ENCODE data around the gene ELL.

DNA sequence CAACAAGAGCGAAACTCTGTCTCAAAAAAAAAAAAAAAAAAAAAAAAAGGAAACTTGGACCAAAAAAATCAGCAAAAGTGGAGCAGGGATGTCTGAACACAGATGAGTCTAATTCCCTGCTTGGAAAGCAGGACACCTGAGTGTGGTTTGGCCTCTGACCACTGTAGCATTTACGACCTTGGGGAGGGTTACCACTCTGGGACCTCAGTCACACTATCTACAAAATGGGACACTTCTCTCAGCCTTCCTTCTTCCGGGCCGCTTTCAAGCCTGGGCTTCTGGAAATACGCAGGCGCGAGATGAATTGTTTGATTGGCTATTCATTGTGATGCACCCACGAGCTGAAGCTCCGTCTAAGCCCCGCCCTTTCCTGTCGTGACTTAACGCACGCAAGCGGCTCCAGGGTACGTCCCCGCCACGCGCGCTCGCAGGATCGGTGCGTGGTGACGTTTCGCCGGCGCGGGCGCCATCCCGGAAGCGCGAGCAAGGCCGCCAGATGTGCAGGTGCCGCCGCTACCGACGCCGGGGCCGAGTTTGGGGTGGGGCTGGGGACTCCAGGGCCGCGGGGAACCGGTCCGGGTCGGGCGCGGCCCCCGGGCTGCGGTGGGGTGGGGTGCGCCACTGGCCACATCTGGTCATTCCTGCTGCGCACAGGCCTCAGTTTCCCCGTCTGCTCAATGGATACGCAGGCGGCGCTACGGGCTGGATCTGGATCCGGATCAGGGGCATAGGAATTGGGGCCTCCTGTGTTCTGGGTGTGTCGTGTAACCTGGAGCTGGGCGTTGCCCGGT is 35.7 kb upstream of the ELL start, which contains the start of gene KXD1:
- no peak for TF ChIP-seq GATA2 (IDR thresholded peaks at IDR 0.05; ENCODE audit: low read depth, low read length)
- TF ChIP-seq GATA3 (IDR thresholded peaks at IDR 0.05; ENCODE audit: low read depth, low read length), result no peak

All from SH-SY5Y (cell line).